NT2/D1 (cell line): ENCODE measurements around the gene IL17RB.

Source experiments
- DNase-seq: peaks from one replicate; pipeline ENCODE4 v3.0.0-alpha.2; 2011; ENCODE audit warnings: low read depth, low spot score
- H3K27me3 ChIP-seq: 2 replicates; pipeline ENCODE4 v1.6.0; 2011; ENCODE audit warnings: mild to moderate bottlenecking; ENCODE audit not compliant: insufficient read length, insufficient read depth
- H3K36me3 ChIP-seq: 2 replicates; pipeline ENCODE4 v1.6.1; 2011; ENCODE audit warnings: mild to moderate bottlenecking, low read length, mixed read lengths; ENCODE audit not compliant: insufficient read depth, insufficient read length
- H3K4me1 ChIP-seq: 2 replicates; pipeline ENCODE4 v1.5.1; 2011; ENCODE audit not compliant: insufficient read depth, insufficient read length
- H3K4me3 ChIP-seq: 2 replicates; pipeline ENCODE4 v1.5.1; 2011; ENCODE audit warnings: low read depth; ENCODE audit not compliant: insufficient read length
- H3K9ac ChIP-seq: 2 replicates; pipeline ENCODE4 v1.6.0; 2011; ENCODE audit warnings: low read depth; ENCODE audit not compliant: insufficient read length
- H3K9me3 ChIP-seq: 2 replicates; pipeline ENCODE4 v1.5.1; 2011; ENCODE audit warnings: mild to moderate bottlenecking, low read length; ENCODE audit not compliant: insufficient read depth
- SUZ12 ChIP-seq: IDR thresholded peaks from 2 replicates; pipeline ENCODE4 v1.6.1; 2011; ENCODE audit not compliant: insufficient read length, insufficient read depth; ENCODE audit errors: extremely low read depth
- YY1 ChIP-seq: IDR thresholded peaks from 2 replicates; pipeline ENCODE4 v1.6.1; 2011; ENCODE audit not compliant: insufficient read length, insufficient read depth
- ZNF274 ChIP-seq: IDR thresholded peaks from 2 replicates; pipeline ENCODE4 v1.6.1; 2011; ENCODE audit warnings: mild to moderate bottlenecking, low read depth, low read length

The IL17RB gene

DNA sequence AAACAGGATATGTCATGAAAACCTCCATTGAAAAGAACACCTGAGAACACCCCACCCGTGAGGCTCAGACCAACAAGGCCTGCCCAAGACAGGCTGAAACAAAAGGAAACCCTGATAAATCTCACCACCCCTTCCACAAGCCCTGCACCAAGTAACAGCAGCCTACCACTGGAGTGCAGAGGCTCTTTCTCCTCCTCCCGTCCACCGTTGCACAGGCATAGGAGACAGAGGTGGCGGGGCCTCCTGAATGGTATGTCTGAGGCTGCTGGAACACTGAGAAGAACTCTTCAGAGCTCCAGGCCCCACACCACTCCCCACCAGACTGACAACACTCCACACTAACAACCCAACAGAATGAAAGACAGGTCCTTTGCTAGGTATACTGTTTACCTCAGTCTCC, 21.6 kb upstream of the IL17RB start:
- H3K36me3 ChIP-seq: peaks cover 35% of the 10 kb centered on the region
- H3K4me1 ChIP-seq: no peaks in the 10 kb centered on the region
- no peak overlapping the region for H3K9ac ChIP-seq
- H3K4me3 ChIP-seq: no peak overlapping the region
- TF ChIP-seq ZNF274 (no peak), YY1 (no peak), SUZ12 (no peak)
- no peak for DNase-seq
- no peaks in the 10 kb centered on the region for H3K9me3 ChIP-seq
- no peaks in the 10 kb centered on the region for H3K27me3 ChIP-seq

DNA sequence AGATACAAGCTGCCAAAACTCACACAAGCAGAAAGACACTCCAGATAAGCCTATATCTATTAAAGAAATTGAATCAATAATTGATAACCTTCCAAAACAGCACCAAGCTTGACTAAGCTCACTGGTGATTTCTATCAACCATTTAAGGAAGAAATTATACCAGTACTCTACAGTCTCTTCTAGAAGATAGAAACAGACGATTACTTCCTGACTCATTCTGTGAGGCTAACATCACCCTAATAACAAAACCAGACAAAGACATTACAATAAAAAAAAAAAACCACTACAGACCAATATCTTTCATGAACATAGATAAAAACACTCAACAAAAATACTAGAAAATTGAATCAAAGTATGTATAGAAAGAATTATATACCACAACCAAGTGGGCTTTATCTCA, 20.3 kb upstream of the IL17RB start:
- Histone ChIP-seq H3K4me3 (no peak overlapping the region), H3K4me1 (no peaks in the 10 kb centered on the region), H3K36me3 (peaks cover 25% of the 10 kb centered on the region), H3K9ac (no peak overlapping the region), H3K27me3 (no peaks in the 10 kb centered on the region), H3K9me3 (no peaks in the 10 kb centered on the region)
- TF ChIP-seq ZNF274: no peak
- no peak for TF ChIP-seq SUZ12
- no peak for TF ChIP-seq YY1
- DNase-seq: no peak

- TF ChIP-seq ZNF274: no peak
- TF ChIP-seq SUZ12: no peak
- TF ChIP-seq YY1: no peak
- Histone ChIP-seq H3K4me3 (no peak overlapping the region), H3K9ac (no peak overlapping the region), H3K27me3 (no peaks in the 10 kb centered on the region), H3K4me1 (no peaks in the 10 kb centered on the region), H3K36me3 (peaks cover 6% of the 10 kb centered on the region), H3K9me3 (no peaks in the 10 kb centered on the region)
- DNase-seq: no peak
These were observed 17.8 kb upstream of the IL17RB start for GRCh38 chr3:53828581-53828980.

GRCh38 chr3:53829605-53830004, 16.8 kb upstream of the IL17RB start:
- no peaks in the 10 kb centered on the region for H3K9me3 ChIP-seq
- no peak for DNase-seq
- no peak overlapping the region for H3K9ac ChIP-seq
- no peaks in the 10 kb centered on the region for H3K27me3 ChIP-seq
- H3K36me3 ChIP-seq: peaks cover 6% of the 10 kb centered on the region
- TF ChIP-seq SUZ12: no peak
- no peak for TF ChIP-seq ZNF274
- TF ChIP-seq YY1: no peak
- no peak overlapping the region for H3K4me3 ChIP-seq
- no peaks in the 10 kb centered on the region for H3K4me1 ChIP-seq

- Histone ChIP-seq H3K4me3 (no peak overlapping the region), H3K9me3 (no peaks in the 10 kb centered on the region), H3K4me1 (no peaks in the 10 kb centered on the region), H3K9ac (no peak overlapping the region), H3K27me3 (no peaks in the 10 kb centered on the region), H3K36me3 (peaks cover 7% of the 10 kb centered on the region)
- DNase-seq: no peak
- TF ChIP-seq YY1: no peak
- TF ChIP-seq ZNF274: no peak
- no peak for TF ChIP-seq SUZ12
These were observed 15.4 kb upstream of the IL17RB start for GRCh38 chr3:53830944-53831343.

GRCh38 chr3:53833053-53833645, 13.2 kb upstream of the IL17RB start:
- no peak overlapping the region for H3K4me3 ChIP-seq
- H3K27me3 ChIP-seq: no peaks in the 10 kb centered on the region
- H3K9me3 ChIP-seq: no peaks in the 10 kb centered on the region
- no peak for TF ChIP-seq ZNF274
- no peak for TF ChIP-seq YY1
- no peak for TF ChIP-seq SUZ12
- peaks cover 14% of the 10 kb centered on the region for H3K36me3 ChIP-seq
- no peak for DNase-seq
- no peak overlapping the region for H3K9ac ChIP-seq
- no peaks in the 10 kb centered on the region for H3K4me1 ChIP-seq

DNA sequence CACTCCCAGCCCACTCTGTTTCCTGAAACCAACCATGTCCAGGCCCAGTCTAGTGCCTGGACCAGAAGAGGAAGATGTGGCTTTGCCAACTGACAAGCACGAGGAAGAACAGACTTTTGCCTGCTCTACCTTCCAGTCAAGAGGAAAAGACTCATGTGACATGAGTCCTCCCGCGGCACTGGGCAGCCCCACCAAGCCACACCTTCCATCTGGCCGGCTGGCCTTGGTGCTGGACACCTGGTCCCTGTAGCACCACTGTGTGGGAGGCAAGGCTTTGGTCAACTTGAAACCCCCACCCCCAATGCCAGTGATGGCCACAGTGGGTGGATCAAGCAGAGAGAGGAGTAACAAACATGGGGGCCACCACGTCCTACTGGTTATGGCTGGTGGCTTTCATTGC, 12.7 kb upstream of the IL17RB start:
- no peaks in the 10 kb centered on the region for H3K27me3 ChIP-seq
- DNase-seq: no peak
- no peak overlapping the region for H3K9ac ChIP-seq
- H3K36me3 ChIP-seq: peaks cover 20% of the 10 kb centered on the region
- no peak overlapping the region for H3K4me3 ChIP-seq
- TF ChIP-seq SUZ12: no peak
- no peak for TF ChIP-seq YY1
- TF ChIP-seq ZNF274: no peak
- no peaks in the 10 kb centered on the region for H3K9me3 ChIP-seq
- no peaks in the 10 kb centered on the region for H3K4me1 ChIP-seq
